Right renal cortex interstitium (tissue), 3 donors: ENCODE results near the gene CACNA1S. TPM values are rescaled to one million over a fixed set of nuclear protein-coding genes. Genes with fewer than 3 reads are reported as not detected.

ENCODE experiments used
- DNase-seq, 3 donors: peaks; one replicate each; pipeline ENCODE4 v3.0.0-alpha.2; 2013; ENCODE audit warnings: low read depth in 3 of 3, low spot score in 2 of 3
- polyA plus RNA-seq, 3 donors: library from polyadenylated mRNA; unstranded; fragments of 120-200 nt; gene quantifications; one replicate each; pipeline ENCODE4 v1.2.1, GENCODE V29; 2013; ENCODE audit not compliant: insufficient read length in 3 of 3

The CACNA1S gene
- polyA plus RNA-seq, 3 donors: 0.37 to 0.51 (median 0.46) TPM

GRCh38 chr1:201019321-201019977 is 92.8 kb downstream of the CACNA1S start:
- DNase-seq: no peak

DNA sequence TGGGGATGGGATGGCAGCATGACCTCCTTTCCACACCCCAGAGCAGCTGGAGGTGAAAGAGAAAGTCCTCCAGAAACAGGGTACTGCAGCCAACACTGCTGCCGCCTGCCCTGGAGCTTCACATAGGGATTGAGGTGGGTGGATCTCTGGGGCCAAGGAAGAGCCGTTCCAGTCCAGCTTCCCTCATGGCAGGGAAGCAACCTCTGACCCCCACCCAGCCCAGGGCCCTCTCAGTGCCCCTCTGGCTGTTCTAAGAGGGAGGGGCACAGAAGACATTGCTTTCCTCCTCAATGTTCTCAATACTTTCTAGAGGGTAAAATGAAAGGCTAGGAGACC is 94.4 kb downstream of the CACNA1S start:
- no peak for DNase-seq

DNA sequence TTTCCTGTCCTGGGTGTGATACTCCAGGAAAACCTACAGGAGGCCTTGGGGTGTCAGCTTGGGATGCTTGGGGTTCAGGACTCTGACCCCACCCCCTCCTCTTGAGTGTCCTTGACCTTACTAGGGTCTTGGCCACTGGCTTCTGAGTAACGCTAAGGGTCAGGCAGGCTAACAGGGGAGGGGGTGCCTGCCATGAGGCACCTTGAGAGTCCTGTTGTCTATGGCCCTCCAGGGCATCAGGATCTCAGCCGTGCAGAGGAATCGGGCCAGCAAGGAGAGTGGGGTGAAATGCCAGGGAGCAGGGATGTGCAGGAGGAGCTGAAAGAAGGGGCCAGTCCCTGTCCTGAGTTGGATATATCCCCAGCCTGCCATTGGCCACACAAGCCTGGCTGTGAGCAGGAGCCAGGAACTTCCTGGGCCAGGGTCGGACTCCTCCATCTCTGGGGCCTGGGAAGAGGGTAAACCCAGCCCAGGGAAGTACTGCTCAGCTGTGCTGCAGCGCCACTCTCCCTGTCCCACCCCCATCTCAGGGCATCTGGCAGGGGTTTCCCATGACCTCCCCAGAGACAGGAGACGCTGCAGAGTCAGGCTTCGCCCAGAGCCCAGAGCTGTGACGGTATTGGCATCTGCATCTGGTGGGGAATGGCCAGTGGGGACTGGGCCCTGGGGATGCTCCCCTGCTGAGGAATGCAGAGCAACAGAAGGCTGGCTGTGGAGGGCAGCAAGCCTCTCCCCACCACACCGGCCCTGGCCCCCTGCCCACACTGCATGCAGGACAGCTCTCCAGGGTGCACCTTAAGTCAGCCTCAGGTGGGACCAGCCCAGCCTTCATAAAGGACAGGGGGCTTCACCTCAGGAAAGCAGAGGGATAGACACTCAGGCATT is 95.0 kb downstream of the CACNA1S start:
- DNase-seq: no peak

- no peak for DNase-seq
These were observed 96.0 kb downstream of the CACNA1S start for GRCh38 chr1:201016211-201016651.

- DNase-seq: no peak
These were observed 96.6 kb downstream of the CACNA1S start for GRCh38 chr1:201015551-201016091.

DNA sequence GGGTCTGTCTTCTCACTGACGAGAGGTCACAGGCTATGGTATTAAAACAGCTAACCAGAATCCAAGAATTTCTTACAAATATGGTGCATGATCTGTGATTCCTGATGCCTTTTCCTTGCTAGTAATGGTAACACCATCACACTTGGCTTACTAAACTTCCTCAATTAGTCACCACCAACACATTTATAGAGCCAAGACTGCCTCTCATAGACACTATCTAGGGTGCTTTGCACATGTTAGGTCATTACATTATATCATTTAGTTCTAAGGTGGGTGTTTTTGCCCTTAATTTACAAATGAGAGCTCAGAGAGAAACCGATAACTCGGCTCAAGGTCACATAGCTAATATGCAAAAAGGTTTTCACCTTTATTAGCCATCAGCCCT is 97.4 kb downstream of the CACNA1S start:
- no peak for DNase-seq

GRCh38 chr1:201013991-201014815 is 98.0 kb downstream of the CACNA1S start:
- no peak for DNase-seq

DNA sequence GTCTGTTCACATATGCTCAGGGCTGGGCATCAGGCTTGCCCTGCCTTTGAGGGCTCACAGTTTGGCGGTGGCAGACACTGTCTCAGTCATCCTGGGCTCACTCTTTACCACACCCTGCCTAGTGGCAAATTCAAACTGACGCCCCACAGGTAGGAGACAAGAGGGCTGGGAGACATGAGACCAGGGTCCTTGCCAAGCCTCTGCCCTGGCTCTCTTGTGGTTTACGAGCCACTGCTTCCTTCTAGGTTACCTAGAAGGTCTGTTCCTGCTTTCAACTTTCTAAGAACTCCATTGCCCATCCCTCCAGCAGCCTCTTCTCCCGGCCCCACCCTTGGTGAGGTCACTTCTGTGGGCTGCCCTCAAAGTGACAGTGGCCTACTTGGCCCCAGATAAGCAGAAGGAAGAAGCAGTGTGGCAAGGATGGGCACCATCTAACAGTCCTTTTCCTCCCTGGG is 99.2 kb downstream of the CACNA1S start:
- no peak for DNase-seq

DNA sequence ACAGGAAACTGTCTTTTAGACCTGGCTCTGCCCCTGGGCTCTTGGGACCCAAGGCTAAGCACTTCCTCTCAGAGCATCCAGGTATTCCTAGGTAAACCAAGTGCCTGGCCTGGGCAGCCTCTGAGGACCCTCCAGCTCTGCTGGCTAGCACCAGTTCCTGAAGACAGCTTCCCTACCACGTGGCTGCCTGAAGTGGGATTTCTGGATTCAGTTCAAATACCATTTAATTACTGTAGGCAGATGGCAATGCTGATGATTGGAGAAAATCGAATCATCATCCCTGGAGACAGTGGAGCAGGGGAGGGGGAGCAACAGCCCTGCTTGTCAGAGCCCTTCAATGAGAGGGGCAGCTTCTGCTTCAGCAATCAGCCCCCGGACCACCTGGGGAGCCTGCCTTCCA is 100.6 kb downstream of the CACNA1S start:
- no peak for DNase-seq

DNA sequence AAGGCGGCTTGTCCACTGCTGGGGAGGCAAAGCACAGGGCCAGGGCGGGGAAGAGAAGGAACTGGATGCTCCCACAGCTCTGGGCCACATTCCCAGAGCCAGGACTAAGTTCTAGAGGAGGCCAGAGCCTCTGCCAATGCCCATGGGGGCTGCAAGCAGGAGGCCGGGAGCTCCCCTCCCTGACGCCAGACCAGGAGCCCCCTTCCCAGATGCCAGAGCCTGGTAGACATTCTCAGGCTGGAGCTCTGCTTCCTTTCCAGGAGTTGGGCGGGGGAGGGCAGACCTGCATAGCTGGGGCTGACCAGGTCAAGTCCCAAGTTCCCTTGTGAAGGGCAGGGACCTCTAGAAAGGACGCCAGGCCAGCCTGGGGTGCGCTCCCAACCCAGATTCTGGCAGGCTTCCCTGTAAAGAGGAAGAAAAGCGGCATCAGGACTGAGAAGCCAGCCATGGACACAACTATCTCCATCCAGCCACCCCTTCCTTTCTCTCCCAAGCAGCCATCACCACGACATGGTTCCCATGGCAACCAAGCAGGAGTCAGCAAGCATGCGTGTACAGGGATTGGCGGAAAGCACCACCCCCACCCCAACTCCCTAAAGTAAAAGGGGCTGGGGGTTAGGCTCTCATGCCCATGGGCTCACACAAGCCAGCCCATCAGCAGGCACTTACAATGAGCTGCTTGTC is 102.1 kb downstream of the CACNA1S start:
- DNase-seq: no peak

DNA sequence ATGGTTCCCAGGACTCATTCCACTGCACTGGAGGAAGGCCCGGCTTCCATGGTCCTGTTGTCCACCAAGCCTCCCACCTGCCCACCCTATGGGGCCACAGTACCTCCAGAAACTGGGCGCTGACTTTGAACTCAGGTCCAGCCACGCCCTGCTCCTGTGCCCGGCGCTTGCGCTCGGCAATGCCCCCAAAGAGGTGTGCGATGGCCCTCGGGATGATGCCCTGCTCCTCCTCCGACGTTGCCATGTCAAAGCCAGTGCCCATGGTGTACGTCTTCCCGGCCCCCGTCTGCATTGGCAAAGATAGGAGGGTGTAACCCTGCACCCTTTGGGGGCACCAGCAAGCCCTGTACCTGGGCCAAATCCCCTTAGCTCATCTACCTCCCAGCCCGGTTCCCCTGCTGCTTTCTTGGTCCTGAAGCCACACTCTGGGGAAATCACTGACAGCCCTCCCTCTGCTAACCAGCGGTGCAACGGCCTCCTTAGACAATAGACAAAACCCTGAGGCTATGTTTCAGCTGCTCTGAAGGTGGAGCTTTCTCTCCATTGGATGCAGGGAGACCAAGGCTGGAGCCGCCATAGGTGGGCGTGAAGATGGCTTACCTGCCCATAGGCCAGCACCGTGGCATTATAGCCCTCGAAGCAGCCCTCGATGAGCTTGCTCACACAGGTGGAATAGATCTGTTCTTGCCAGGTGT is 103.4 kb downstream of the CACNA1S start:
- DNase-seq: no peak

- DNase-seq: no peak
These were observed 104.7 kb downstream of the CACNA1S start for GRCh38 chr1:201007481-201007880.

DNA sequence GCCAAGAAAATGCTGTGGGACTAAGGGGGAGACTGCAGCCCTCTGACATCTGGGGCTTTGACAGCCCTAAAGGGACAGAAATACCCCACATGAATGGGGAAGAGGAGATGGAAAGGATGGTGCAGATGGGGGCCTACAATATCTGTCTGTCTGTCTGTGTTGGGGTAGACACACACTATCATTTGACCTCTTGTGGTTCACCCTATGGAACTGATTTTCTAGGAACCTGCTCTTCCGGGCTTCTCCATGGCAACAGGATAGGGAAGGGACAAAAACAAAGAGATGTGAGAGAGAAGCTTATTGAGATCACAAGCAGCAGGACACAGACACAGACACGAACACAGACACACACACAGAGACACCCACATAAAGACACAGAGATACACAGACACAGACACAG is 105.8 kb downstream of the CACNA1S start:
- DNase-seq: no peak

DNA sequence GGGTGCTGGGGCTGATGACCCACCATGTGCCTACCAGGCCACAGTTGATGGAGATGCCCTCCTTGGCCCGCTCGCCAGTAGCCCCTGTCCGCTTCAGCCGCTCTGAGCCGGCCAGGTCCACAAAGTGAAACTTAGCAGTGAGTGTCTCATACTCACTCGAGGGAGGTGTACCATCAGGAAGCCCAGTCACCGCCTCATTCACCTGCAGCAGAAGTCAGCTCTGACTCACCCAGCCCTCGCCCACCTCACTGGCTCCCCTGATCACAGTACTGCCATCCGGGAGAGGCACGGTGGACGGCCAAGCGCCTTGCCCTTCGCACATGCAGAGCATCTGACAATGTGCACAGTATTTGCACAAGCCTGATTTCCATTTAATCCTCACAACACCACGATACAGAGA is 107.5 kb downstream of the CACNA1S start:
- DNase-seq: no peak

DNA sequence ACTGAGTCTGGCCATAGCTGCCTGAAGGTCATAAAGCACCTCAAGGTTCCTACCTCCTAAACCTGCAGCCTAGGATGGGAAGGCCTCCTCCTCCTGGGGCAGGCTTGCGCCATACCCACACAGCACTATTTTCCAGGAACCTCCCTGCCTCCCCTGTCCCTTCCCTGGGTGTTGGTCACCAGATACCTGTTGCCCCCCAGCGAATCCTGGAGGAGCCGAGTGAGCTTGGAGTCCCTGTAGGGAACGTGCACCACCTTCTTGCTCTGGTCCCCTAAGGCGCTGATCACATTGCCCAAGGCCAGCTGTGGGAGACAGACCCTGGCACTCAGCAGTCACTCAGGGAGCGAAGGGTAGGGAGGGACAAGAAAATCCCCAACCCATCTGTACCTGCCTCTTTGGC is 108.1 kb downstream of the CACNA1S start:
- DNase-seq: no peak

- DNase-seq: no peak
These were observed 109.7 kb downstream of the CACNA1S start for GRCh38 chr1:201002510-201002909.

DNA sequence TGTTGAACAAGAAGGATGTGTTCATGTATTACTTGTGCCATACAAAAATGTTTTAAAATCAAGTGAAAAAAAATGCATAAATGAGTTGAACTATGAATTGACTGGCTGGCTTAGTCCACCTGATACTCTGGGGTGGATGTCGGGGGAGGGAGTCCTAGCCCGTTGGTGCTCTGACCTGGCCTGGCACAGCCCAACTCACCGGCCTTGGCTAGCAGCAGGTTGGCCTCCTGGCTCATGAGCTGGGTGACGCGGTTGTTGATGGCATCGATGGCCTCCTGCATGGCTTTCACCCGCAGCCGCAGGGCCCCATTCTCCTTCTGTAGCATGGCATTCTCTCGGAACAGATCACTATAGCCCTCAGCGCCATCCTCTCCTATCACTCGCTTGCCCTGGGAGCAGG is 110.3 kb downstream of the CACNA1S start:
- DNase-seq: no peak

DNA sequence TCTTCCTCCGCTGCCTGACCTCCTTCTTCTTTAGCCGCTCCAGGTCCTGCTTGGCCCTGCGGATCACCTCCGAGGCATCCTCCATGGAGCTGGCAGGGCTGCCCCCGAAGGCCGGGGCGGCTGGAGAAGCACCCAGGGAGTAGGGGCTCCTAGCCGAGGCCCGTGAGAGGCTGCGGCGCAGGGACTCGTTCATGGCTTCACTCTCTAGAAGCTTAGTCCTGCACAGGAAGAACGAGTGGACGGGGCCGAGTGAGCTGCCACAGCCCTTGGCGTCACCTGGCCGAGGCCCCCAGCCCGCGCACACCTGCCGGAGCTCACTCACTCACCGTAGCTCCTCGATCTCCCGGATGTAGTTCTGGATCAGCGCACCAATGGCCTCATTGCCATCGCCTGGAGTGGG is 111.8 kb downstream of the CACNA1S start:
- no peak for DNase-seq

DNA sequence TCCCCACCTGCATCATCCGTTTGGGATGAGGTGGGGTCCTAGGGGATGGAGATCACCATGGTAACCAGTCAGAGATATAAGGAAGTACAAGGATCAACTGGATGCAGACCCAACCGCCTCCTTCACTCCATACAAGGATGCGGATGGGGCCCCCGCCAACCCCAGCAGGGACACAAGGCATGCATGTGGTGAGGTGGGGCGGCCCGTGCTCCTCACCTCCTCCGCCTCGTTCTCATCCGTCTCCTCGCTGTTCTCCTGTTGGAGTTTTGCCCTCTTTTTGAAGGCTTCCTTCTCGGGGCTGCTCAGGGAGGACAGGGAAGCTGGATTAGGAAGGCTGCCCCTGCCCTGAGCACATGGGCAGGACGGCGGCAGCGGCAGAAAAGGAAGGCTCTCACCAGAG is 112.6 kb downstream of the CACNA1S start:
- no peak for DNase-seq

- DNase-seq: no peak
These were observed 113.9 kb downstream of the CACNA1S start for GRCh38 chr1:200998323-200998722.
